Neural cell (in vitro differentiated cells): ENCODE results near the gene CREBBP.

Experiments
- EZH2 ChIP-seq: fragments of 200-600, 300-800 bp; shearing (Covaris generic), sonication (generic); IDR thresholded peaks from 2 replicates; pipeline ENCODE4 v1.6.1; 2014; ENCODE audit warnings: antibody characterized with exemption, low read length, borderline replicate concordance, mild to moderate bottlenecking; ENCODE audit not compliant: insufficient read depth, poor library complexity, severe bottlenecking
- RAD21 ChIP-seq: fragments of 450-650 bp; conservative IDR thresholded peaks from 2 replicates; pipeline ENCODE4 v1.6.1; 2014; ENCODE audit warnings: antibody characterized with exemption, mild to moderate bottlenecking, moderate library complexity

DNA sequence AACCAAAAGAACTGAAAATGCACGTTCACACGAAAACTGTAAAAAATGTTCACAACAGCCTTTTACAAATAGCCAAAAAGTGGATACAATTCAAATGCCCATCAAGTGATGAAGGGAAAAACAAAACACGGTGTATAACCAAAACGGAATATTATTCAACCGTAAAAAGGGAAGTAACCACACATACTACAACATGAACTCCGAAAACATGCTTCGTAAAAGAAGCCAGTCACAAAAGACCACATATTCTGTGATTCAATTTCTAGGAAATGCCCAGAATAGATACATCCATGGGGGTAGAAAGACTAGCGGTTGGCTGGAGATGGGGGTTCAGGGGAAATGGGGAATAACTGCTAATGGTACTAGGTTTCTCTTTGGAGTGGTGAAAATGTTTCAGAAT lies 81.7 kb downstream of the CREBBP start:
- TF ChIP-seq RAD21 (no peak), EZH2 (no peak)
